IMR-90 (cell line): ENCODE results near the gene LPO. TPM values are rescaled to one million over a fixed set of nuclear protein-coding genes. Genes with fewer than 3 reads are reported as not detected.

Experiments
- ATAC-seq: fragments of 200-7000 bp; cut with Tn5 transposase; 2 replicates; pipeline ENCODE4 v1.9.1; 2020; ENCODE audit warnings: low read depth, mild to moderate bottlenecking, moderate library complexity
- BruUV-seq: library from RNA; stranded (reverse); fragments of 400-500 nt; replicated peaks from 2 replicates; lab custom pipeline; 2021; lab: Mats Ljungman, UMichigan
- CTCF ChIA-PET: fragments of 300-600 bp; formaldehyde crosslinking; extraction: SDS; loops from one replicate; lab custom pipeline; 2021; ENCODE audit warnings: antibody characterized with exemption; lab: Yijun Ruan, JAX
- POLR2A ChIA-PET: fragments of 300-600 bp; sonication (Branson Sonifier 250); formaldehyde crosslinking; loops from one replicate; lab custom pipeline; 2022; ENCODE audit warnings: antibody characterized with exemption; ENCODE audit not compliant: unreplicated experiment; lab: Charles Lee
- DNase-seq: peaks from one replicate; pipeline ENCODE4 v3.0.0; 2013
- H2AFZ ChIP-seq: replicated peaks from 2 replicates; pipeline ENCODE3; 2013; ENCODE audit warnings: low read length, mild to moderate bottlenecking; ENCODE audit not compliant: poor library complexity
- H2AK5ac ChIP-seq: 2 replicates; pipeline ENCODE4 v1.6.1; 2013; ENCODE audit warnings: low read depth, low read length, inconsistent platforms
- H2AK9ac ChIP-seq: replicated peaks from 2 replicates; pipeline ENCODE3; 2013; ENCODE audit warnings: mild to moderate bottlenecking, low read depth, low read length, moderate library complexity; ENCODE audit not compliant: poor library complexity
- H2BK120ac ChIP-seq: 2 replicates; pipeline ENCODE4 v1.6.1; 2013; ENCODE audit warnings: low read depth, low read length, inconsistent platforms
- H2BK15ac ChIP-seq: 3 replicates; pipeline ENCODE4 v1.6.1; 2013; ENCODE audit warnings: low read depth, low read length, inconsistent platforms
- H2BK20ac ChIP-seq: 2 replicates; pipeline ENCODE4 v1.6.1; 2013; ENCODE audit warnings: low read depth, mild to moderate bottlenecking, inconsistent platforms, low read length, moderate library complexity
- H2BK5ac ChIP-seq: 2 replicates; pipeline ENCODE4 v1.6.1; 2013; ENCODE audit warnings: mild to moderate bottlenecking, low read depth, low read length, inconsistent platforms; ENCODE audit not compliant: poor library complexity, severe bottlenecking
- H3K14ac ChIP-seq: replicated peaks from 2 replicates; pipeline ENCODE4 v1.6.1; 2013; ENCODE audit warnings: low read depth, low read length, inconsistent platforms
- H3K18ac ChIP-seq: 2 replicates; pipeline ENCODE4 v1.6.1; 2013; ENCODE audit warnings: low read depth, low read length, control low read depth
- H3K23ac ChIP-seq: 2 replicates; pipeline ENCODE4 v1.6.1; 2013; ENCODE audit warnings: low read depth, low read length, inconsistent platforms
- H3K27ac ChIP-seq: 2 replicates; pipeline ENCODE4 v1.5.1; 2013; ENCODE audit warnings: mild to moderate bottlenecking, control low read depth, low read length; ENCODE audit not compliant: insufficient read depth
- H3K27me3 ChIP-seq: 2 replicates; pipeline ENCODE4 v1.6.1; 2013; ENCODE audit warnings: low read length; ENCODE audit not compliant: control insufficient read depth, insufficient read depth
- H3K36me3 ChIP-seq: 2 replicates; pipeline ENCODE4 v1.6.1; 2013; ENCODE audit warnings: low read length, mixed read lengths; ENCODE audit not compliant: control insufficient read depth, insufficient read depth
- H3K4ac ChIP-seq: 2 replicates; pipeline ENCODE4 v1.6.1; 2013; ENCODE audit warnings: low read depth, low read length, inconsistent platforms
- H3K4me1 ChIP-seq: 2 replicates; pipeline ENCODE4 v1.6.1; 2013; ENCODE audit warnings: low read length, mixed read lengths; ENCODE audit not compliant: control insufficient read depth, insufficient read depth
- H3K4me2 ChIP-seq: 2 replicates; pipeline ENCODE4 v1.6.1; 2013; ENCODE audit warnings: low read depth, mild to moderate bottlenecking, control low read depth, low read length, moderate library complexity
- H3K4me3 ChIP-seq: 2 replicates; pipeline ENCODE4 v1.5.1; 2013; ENCODE audit warnings: low read depth, mild to moderate bottlenecking, control low read depth, low read length, moderate library complexity; ENCODE audit not compliant: insufficient read depth
- H3K56ac ChIP-seq: 2 replicates; pipeline ENCODE4 v1.6.1; 2013; ENCODE audit warnings: low read length, inconsistent platforms; ENCODE audit not compliant: insufficient read depth; ENCODE audit errors: extremely low read depth
- H3K79me1 ChIP-seq, 2 experiments: 2 replicates each; pipeline ENCODE4 v1.6.1; 2013; ENCODE audit warnings: low read length in 2 of 2, inconsistent platforms in 1 of 2, low read depth in 1 of 2
- H3K9ac ChIP-seq: 2 replicates; pipeline ENCODE4 v1.6.1; 2013; ENCODE audit warnings: low read depth, low read length, control low read depth
- H3K9me1 ChIP-seq: 2 replicates; pipeline ENCODE4 v1.6.1; 2013; ENCODE audit warnings: low read length, inconsistent platforms; ENCODE audit not compliant: insufficient read depth
- H3K9me3 ChIP-seq: 2 replicates; pipeline ENCODE4 v1.6.1; 2013; ENCODE audit warnings: low read length; ENCODE audit not compliant: control insufficient read depth, insufficient read depth
- H4K20me1 ChIP-seq: 2 replicates; pipeline ENCODE4 v1.6.1; 2013; ENCODE audit warnings: low read length, inconsistent platforms; ENCODE audit not compliant: insufficient read depth
- H4K5ac ChIP-seq: 2 replicates; pipeline ENCODE4 v1.6.1; 2013; ENCODE audit warnings: mild to moderate bottlenecking, low read depth, low read length, control low read depth
- H4K8ac ChIP-seq, 2 experiments: 2 replicates each; pipeline ENCODE4 v1.6.1; 2013; ENCODE audit warnings: low read depth in 2 of 2, low read length in 2 of 2, control low read depth in 1 of 2, inconsistent platforms in 1 of 2
- H4K91ac ChIP-seq: 2 replicates; pipeline ENCODE4 v1.6.1; 2013; ENCODE audit warnings: low read depth, low read length, inconsistent platforms; ENCODE audit not compliant: insufficient read depth
- CHD1 ChIP-seq: IDR thresholded peaks from 2 replicates; pipeline ENCODE4 v1.6.1; 2012; ENCODE audit warnings: low read depth, low read length, improper control_type of control experiment
- USF2 ChIP-seq: fragments of 150-350 bp; IDR thresholded peaks from 2 replicates; pipeline ENCODE4 v1.6.1; 2017; ENCODE audit warnings: mild to moderate bottlenecking, antibody characterized with exemption, low read length, low read depth
- WGBS, 2 experiments: methylation state at CpG; one replicate each; pipeline versions ENCODE4 v1.1.5 to v1.1.7; 2013; ENCODE audit warnings: missing lambda C conversion rate in 2 of 2; ENCODE audit not compliant: insufficient read length in 1 of 2; ENCODE audit errors: extremely low coverage in 2 of 2; 5-methylcytosine and 5-hydroxymethylcytosine counted together
- dilution Hi-C: fragments of 300-500 bp; cut with HindIII; formaldehyde crosslinking; loops from one replicate; pipeline ENCODE4 v1.14.3; 2018; ENCODE audit warnings: low sequenced_read_pairs; ENCODE audit not compliant: unreplicated experiment
- in situ Hi-C: fragments of 300-500 bp; cut with MboI; formaldehyde crosslinking; loops from 3 replicates; pipeline ENCODE4 v1.14.3; 2019; ENCODE audit warnings: low sequenced_read_pairs, inconsistent platforms, mixed read lengths
- intact Hi-C: fragments of 100-400 bp; cut with micrococcal nuclease; formaldehyde crosslinking; loops from 2 replicates; pipeline ENCODE4 v1.10.0; 2022
- polyA plus RNA-seq, 3 experiments: library from polyadenylated mRNA; depleted of rRNA; stranded (reverse); fragments of >200 nt; gene quantifications; 2 replicates each; pipeline ENCODE4 v1.2.3, GENCODE V29; 2012; ENCODE audit warnings: low replicate concordance in 1 of 3
- total RNA-seq: library from RNA; depleted of rRNA; stranded (reverse); fragments of >200 nt; gene quantifications from 2 replicates; pipeline ENCODE4 v1.2.3, GENCODE V29; 2012
- TF ChIP-seq, protein P1 (sequence below): fragments of 150-350 bp; IDR thresholded peaks from 2 replicates; pipeline ENCODE4 v1.6.1; 2016; ENCODE audit warnings: low read depth, mild to moderate bottlenecking, low read length, moderate library complexity, borderline replicate concordance

LPO gene
- total and polyA plus RNA-seq, 2 of the 4 experiments (the other 2 are of a cell fraction), result not detected

DNA sequence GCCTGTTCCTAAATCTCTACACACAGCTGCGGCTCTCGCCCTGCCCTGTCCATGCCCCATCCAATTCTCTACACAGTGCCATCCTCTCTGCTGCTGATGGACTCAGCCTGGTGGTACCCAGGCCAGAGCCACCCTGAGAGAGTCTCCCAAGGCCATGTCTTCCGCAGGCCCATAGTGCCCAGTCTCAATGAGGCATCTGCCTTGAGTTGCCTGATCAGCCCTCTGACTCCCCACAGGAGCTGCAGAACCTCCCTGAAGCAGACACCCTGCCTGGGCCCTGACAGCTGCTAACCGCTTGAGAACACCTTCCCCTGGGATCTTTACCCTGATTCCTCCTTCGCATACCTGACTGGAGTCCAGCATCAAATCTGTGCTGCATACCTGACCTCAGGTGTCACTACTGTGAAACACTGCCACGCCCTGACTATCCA lies 76.9 kb downstream of the LPO start:
- Histone ChIP-seq H3K9me1 (no peaks in the 10 kb centered on the region), H2BK20ac (no peak overlapping the region), H3K14ac (no peak overlapping the region), H2BK15ac (no peak overlapping the region), H3K4me1 (no peaks in the 10 kb centered on the region), H3K4me2 (no peak overlapping the region), H3K18ac (no peak overlapping the region), H3K36me3 (no peaks in the 10 kb centered on the region), H3K56ac (no peak overlapping the region), H3K4me3 (no peak overlapping the region), H4K8ac (no peak overlapping the region), H3K9ac (no peak overlapping the region), H2AFZ (no peak overlapping the region), H3K4ac (no peak overlapping the region), H4K91ac (no peak overlapping the region), H3K27ac (no peak overlapping the region), H3K9me3 (no peaks in the 10 kb centered on the region), H4K20me1 (no peaks in the 10 kb centered on the region), H3K27me3 (no peaks in the 10 kb centered on the region), H4K5ac (no peak overlapping the region), H3K79me1 (no peaks in the 10 kb centered on the region), H2AK5ac (no peak overlapping the region), H2BK120ac (no peak overlapping the region), H2BK5ac (no peak overlapping the region), H3K23ac (no peak overlapping the region), H2AK9ac (no peak overlapping the region)
- DNase-seq (no peak), ATAC-seq (no peak)
- dilution Hi-C loops (no loop called here), in situ Hi-C loops (loop anchor here (5.0 kb wide), 2 partner anchors 102 to 132 kb away; partner anchors contain the start of gene RNF43), intact Hi-C loops (no loop called here)
- BruUV-seq, result no TSS peak
- TF ChIP-seq, protein P1, sequence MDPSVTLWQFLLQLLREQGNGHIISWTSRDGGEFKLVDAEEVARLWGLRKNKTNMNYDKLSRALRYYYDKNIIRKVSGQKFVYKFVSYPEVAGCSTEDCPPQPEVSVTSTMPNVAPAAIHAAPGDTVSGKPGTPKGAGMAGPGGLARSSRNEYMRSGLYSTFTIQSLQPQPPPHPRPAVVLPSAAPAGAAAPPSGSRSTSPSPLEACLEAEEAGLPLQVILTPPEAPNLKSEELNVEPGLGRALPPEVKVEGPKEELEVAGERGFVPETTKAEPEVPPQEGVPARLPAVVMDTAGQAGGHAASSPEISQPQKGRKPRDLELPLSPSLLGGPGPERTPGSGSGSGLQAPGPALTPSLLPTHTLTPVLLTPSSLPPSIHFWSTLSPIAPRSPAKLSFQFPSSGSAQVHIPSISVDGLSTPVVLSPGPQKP, result no peak
- TF ChIP-seq CHD1 (no peak), USF2 (no peak)
- ChIA-PET CTCF (no interaction called here), POLR2A (no interaction called here)
- 70% methylated on average over 2 of the region's 6 CpGs; no CpG with 5 or more reads in 1 of the 2 experiments for WGBS, 2 experiments
